OCI-LY1 (cell line): Measurements from ENCODE around the gene SOX13.

ENCODE experiments used
- H2AFZ ChIP-seq: fragments of 200-600 bp; sonication (generic), shearing (Covaris generic); 2 replicates; pipeline ENCODE4 v1.6.0; 2014; ENCODE audit warnings: antibody characterized with exemption, mild to moderate bottlenecking, low read length
- H3F3A ChIP-seq: fragments of 200-600 bp; sonication (generic), shearing (Covaris generic); 2 replicates; pipeline ENCODE4 v1.6.0; 2014; ENCODE audit warnings: mild to moderate bottlenecking, antibody characterized with exemption, low read length, moderate library complexity; ENCODE audit not compliant: insufficient read depth
- H3K27ac ChIP-seq: fragments of 200-600 bp; sonication (generic); 2 replicates; pipeline ENCODE4 v1.5.1; 2014; ENCODE audit warnings: low read length, mixed run types, mild to moderate bottlenecking, low read depth; ENCODE audit not compliant: poor library complexity, severe bottlenecking
- H3K27me3 ChIP-seq: fragments of 200-600 bp; sonication (generic); 2 replicates; pipeline ENCODE4 v1.6.0; 2014; ENCODE audit warnings: antibody characterized with exemption, mild to moderate bottlenecking, low read length, moderate library complexity; ENCODE audit not compliant: insufficient read depth
- H3K36me3 ChIP-seq: fragments of 200-600 bp; sonication (generic); 2 replicates; pipeline ENCODE4 v1.6.1; 2014; ENCODE audit warnings: mild to moderate bottlenecking, antibody characterized with exemption, low read length, moderate library complexity, mixed read lengths; ENCODE audit not compliant: insufficient read depth
- H3K4me1 ChIP-seq: fragments of 200-600 bp; sonication (generic); 2 replicates; pipeline ENCODE4 v1.5.1; 2014; ENCODE audit warnings: mild to moderate bottlenecking, low read length, moderate library complexity; ENCODE audit not compliant: insufficient read depth, severe bottlenecking
- H3K4me2 ChIP-seq: fragments of 200-600 bp; sonication (generic), shearing (Covaris generic); 2 replicates; pipeline ENCODE4 v1.6.1; 2014; ENCODE audit warnings: low read length
- H3K4me3 ChIP-seq: fragments of 200-600 bp; sonication (generic); 2 replicates; pipeline ENCODE4 v1.5.1; 2014; ENCODE audit warnings: low read length, low read depth, mild to moderate bottlenecking, mixed read lengths; ENCODE audit not compliant: poor library complexity, severe bottlenecking
- H3K79me2 ChIP-seq: fragments of 200-600 bp; shearing (Covaris generic); 2 replicates; pipeline ENCODE4 v1.6.1; 2016; ENCODE audit warnings: mixed run types, low read length, mixed read lengths; ENCODE audit not compliant: insufficient read depth
- H3K9ac ChIP-seq: fragments of 200-600 bp; sonication (generic), shearing (Covaris generic); 2 replicates; pipeline ENCODE4 v1.6.1; 2014; ENCODE audit warnings: mild to moderate bottlenecking, low read length, mixed read lengths
- H3K9me2 ChIP-seq: fragments of 200-600 bp; sonication (generic), shearing (Covaris generic); 2 replicates; pipeline ENCODE4 v1.6.1; 2014; ENCODE audit warnings: low read depth, mild to moderate bottlenecking, low read length, mixed read lengths
- H3K9me3 ChIP-seq: fragments of 200-600 bp; shearing (Covaris generic); 2 replicates; pipeline ENCODE4 v1.6.1; 2014; ENCODE audit warnings: low read length, mixed read lengths
- H4K20me1 ChIP-seq: fragments of 200-600 bp; sonication (generic), shearing (Covaris generic); 2 replicates; pipeline ENCODE4 v1.6.0; 2016; ENCODE audit warnings: mild to moderate bottlenecking, low read length; ENCODE audit not compliant: insufficient read depth
- CTCF ChIP-seq: fragments of 200-600 bp; sonication (generic), shearing (Covaris generic); IDR thresholded peaks from 2 replicates; pipeline ENCODE4 v1.5.1; 2017; ENCODE audit warnings: mild to moderate bottlenecking, antibody characterized with exemption, low read length, moderate library complexity, mixed read lengths
- EZH2 ChIP-seq: fragments of 200-600 bp; sonication (generic), shearing (Covaris generic); IDR thresholded peaks from 2 replicates; pipeline ENCODE4 v1.8.0; 2017; ENCODE audit warnings: borderline replicate concordance, mixed run types, mild to moderate bottlenecking, antibody characterized with exemption, low read length, moderate library complexity, mixed read lengths

SOX13 gene

GRCh38 chr1:204081164-204081790 lies 8.4 kb downstream of the SOX13 start:
- H3K4me1 ChIP-seq, result no peaks in the 10 kb centered on the region
- no peaks in the 10 kb centered on the region for H3K9me2 ChIP-seq
- H3K4me2 ChIP-seq, result no peak overlapping the region
- no peak overlapping the region for H2AFZ ChIP-seq
- no peak overlapping the region for H3K27ac ChIP-seq
- H3K4me3 ChIP-seq, result no peak overlapping the region
- H3K9me3 ChIP-seq, result no peaks in the 10 kb centered on the region
- no peak overlapping the region for H3K9ac ChIP-seq
- no peaks in the 10 kb centered on the region for H3K36me3 ChIP-seq
- TF ChIP-seq CTCF, result no peak
- TF ChIP-seq EZH2, result no peak
- peaks cover 4% of the 10 kb centered on the region; the same call in 1 of the 2 replicates for H3K27me3 ChIP-seq
- no peaks in the 10 kb centered on the region for H3K79me2 ChIP-seq
- no peaks in the 10 kb centered on the region for H3F3A ChIP-seq
- no peaks in the 10 kb centered on the region for H4K20me1 ChIP-seq

- Histone ChIP-seq H3K79me2 (no peaks in the 10 kb centered on the region), H3K4me1 (no peaks in the 10 kb centered on the region), H3K9ac (no peak overlapping the region), H3K4me2 (no peak overlapping the region), H4K20me1 (no peaks in the 10 kb centered on the region), H3F3A (no peaks in the 10 kb centered on the region), H3K27me3 (peaks cover 4% of the 10 kb centered on the region; the same call in 1 of the 2 replicates), H3K9me3 (no peaks in the 10 kb centered on the region), H2AFZ (no peak overlapping the region), H3K9me2 (no peaks in the 10 kb centered on the region), H3K27ac (no peak overlapping the region), H3K4me3 (no peak overlapping the region), H3K36me3 (no peaks in the 10 kb centered on the region)
- TF ChIP-seq EZH2 (no peak), CTCF (no peak)
These were observed 9.0 kb downstream of the SOX13 start for GRCh38 chr1:204081791-204082513.

GRCh38 chr1:204083491-204083890 lies 10.6 kb downstream of the SOX13 start:
- Histone ChIP-seq H3K9ac (no peak overlapping the region), H3K4me1 (no peaks in the 10 kb centered on the region), H3K4me3 (no peak overlapping the region), H3K36me3 (no peaks in the 10 kb centered on the region), H2AFZ (no peak overlapping the region), H3K9me2 (no peaks in the 10 kb centered on the region), H3K27ac (no peak overlapping the region), H3K27me3 (peaks cover 4% of the 10 kb centered on the region; the same call in 1 of the 2 replicates), H3K79me2 (no peaks in the 10 kb centered on the region), H4K20me1 (no peaks in the 10 kb centered on the region), H3K9me3 (no peaks in the 10 kb centered on the region), H3K4me2 (no peak overlapping the region), H3F3A (no peaks in the 10 kb centered on the region)
- TF ChIP-seq CTCF, result no peak
- no peak for TF ChIP-seq EZH2
